ENCODE measurements around the gene CELF1. TPM values are rescaled to one million over a fixed set of nuclear protein-coding genes. Genes with fewer than 3 reads are reported as not detected.

The CELF1 gene
- total RNA-seq, 2 experiments from 2014 or later, result 103 to 111 TPM

DNA sequence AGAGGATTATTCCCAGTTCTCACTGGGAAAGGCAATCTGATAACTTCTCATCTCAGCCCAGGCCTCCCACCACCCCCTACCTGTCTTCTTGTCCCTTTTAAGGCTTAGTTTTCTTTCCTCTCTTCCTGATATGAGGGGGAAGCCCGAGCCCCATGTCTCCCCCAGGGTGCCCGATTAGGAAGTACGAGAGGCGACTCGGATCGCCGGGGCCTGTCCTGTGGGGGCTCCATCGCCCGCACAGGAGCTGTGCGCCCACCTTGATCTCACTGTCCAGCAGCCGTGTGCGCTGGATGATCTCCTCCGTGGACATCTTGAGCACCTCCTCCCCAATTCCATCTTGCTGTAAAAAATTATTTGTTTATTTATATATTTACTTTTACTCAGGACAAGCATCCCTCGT, 127.3 kb downstream of the CELF1 start:
- ATAC-seq (ENCODE audit: poor library complexity), result no peak
- Histone ChIP-seq H3K4me3 (ENCODE audit: low read length) (peak overlapping the region; percentile 100), H3K27ac (ENCODE audit: low read depth in 1 of 2, low read length in 2 of 2) (peak overlapping the region; percentile 84), H3K9me3 (ENCODE audit: control insufficient read depth in 1 of 2, insufficient read depth in 1 of 2, low read length in 2 of 2) (no peaks in the 10 kb centered on the region), H3K27me3 (ENCODE audit: control insufficient read depth in 1 of 2, insufficient read depth in 2 of 2, low read length in 2 of 2) (no peaks in the 10 kb centered on the region), H3K4me1 (ENCODE audit: insufficient read depth, low read length) (peaks cover 30% of the 10 kb centered on the region), H3K36me3 (ENCODE audit: insufficient read depth, low read length) (peaks cover 35% of the 10 kb centered on the region)
- Mint-ChIP-seq H3K36me3 (ENCODE audit: low read depth) (peaks cover 55% of the 10 kb centered on the region), H3K4me3 (peak overlapping the region; percentile 100), H3K27ac (peak overlapping the region; percentile 90), H3K27me3 (no peaks in the 10 kb centered on the region), H3K9me3 (no peaks in the 10 kb centered on the region), H3K4me1 (ENCODE audit: low read depth) (peaks cover 25% of the 10 kb centered on the region)
- POLR2A ChIA-PET, result interaction anchor here (0.6 to 2.1 kb wide), 5 partner anchors 10 to 570 kb away, joined by 3 to 14 read pairs (median 5); partner anchors contain the start of gene SLC39A13
- intact Hi-C loops (cut with DNase I, micrococcal nuclease), result loop anchor here (1.0 to 10.0 kb wide), 8 partner anchors 16 to 1311 kb away; partner anchors contain the start of genes ARFGAP2 (in 2 of the 2), ARHGAP1 (in 1 of the 2), CELF1 (in 1 of the 2) and CKAP5 (in 1 of the 2)
- peak in 1 of 14 experiments; percentile 22 for DNase-seq
- TF ChIP-seq, protein P1, sequence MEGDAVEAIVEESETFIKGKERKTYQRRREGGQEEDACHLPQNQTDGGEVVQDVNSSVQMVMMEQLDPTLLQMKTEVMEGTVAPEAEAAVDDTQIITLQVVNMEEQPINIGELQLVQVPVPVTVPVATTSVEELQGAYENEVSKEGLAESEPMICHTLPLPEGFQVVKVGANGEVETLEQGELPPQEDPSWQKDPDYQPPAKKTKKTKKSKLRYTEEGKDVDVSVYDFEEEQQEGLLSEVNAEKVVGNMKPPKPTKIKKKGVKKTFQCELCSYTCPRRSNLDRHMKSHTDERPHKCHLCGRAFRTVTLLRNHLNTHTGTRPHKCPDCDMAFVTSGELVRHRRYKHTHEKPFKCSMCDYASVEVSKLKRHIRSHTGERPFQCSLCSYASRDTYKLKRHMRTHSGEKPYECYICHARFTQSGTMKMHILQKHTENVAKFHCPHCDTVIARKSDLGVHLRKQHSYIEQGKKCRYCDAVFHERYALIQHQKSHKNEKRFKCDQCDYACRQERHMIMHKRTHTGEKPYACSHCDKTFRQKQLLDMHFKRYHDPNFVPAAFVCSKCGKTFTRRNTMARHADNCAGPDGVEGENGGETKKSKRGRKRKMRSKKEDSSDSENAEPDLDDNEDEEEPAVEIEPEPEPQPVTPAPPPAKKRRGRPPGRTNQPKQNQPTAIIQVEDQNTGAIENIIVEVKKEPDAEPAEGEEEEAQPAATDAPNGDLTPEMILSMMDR (IDR thresholded peaks at IDR 0.05), result no peak
- CTCF ChIA-PET, result interaction anchor here (1.5 to 2.2 kb wide), 2 partner anchors 52 to 127 kb away, joined by 3 to 5 read pairs; partner anchors contain the start of gene CELF1

DNA sequence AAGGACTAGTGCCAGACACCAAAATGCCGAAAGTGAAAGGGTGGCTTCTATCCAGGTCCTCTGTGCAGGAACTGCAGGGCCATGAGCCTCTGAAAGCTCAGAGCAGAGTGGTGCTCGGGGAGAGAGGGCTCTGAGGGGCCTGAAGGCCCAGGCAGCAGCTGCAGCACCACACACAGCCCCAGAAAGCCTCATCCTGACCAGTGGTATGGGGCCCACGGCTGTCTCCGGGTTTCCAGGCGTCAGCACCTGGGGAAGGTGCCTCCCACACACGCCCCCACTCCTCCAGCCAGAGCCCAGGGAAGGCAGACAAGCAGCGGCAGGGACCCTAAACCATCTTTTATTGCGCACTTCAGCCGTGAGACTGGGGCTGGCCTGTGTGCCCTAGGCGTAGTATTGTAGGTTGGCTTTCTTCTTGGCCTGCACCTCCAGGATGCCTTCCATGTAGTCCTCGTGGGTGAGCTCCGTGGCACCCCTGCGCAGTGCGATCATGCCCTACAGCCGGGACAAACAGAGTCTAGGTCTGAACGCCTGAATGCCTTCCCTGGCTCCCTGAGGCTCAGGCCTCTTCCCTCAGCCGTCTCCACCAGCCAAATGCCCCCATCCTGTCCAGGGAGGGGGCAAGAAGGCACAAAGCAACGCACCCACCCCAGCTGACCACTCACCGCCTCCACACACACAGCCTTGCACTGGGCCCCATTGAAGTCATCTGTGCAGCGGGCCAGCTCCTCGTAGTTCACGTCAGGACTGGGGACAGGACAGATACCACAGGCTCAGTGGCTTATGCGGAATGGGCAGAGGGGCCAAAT, 134.3 kb downstream of the CELF1 start:
- H3K36me3 Mint-ChIP-seq (ENCODE audit: low read depth), result peaks cover 81% of the 10 kb centered on the region
- no peak overlapping the region for H3K27ac ChIP-seq (ENCODE audit: low read depth in 1 of 2, low read length in 2 of 2)
- no peaks in the 10 kb centered on the region for H3K27me3 Mint-ChIP-seq
- H3K4me3 ChIP-seq (ENCODE audit: low read length), result no peak overlapping the region
- intact Hi-C loops (cut with DNase I, micrococcal nuclease), result no loop called here
- no peaks in the 10 kb centered on the region for H3K9me3 ChIP-seq (ENCODE audit: control insufficient read depth in 1 of 2, insufficient read depth in 1 of 2, low read length in 2 of 2)
- H3K9me3 Mint-ChIP-seq, result no peaks in the 10 kb centered on the region
- ATAC-seq (ENCODE audit: poor library complexity), result no peak
- no peak overlapping the region for H3K27ac Mint-ChIP-seq
- no peak for DNase-seq
- no peaks in the 10 kb centered on the region for H3K4me1 ChIP-seq (ENCODE audit: insufficient read depth, low read length)
- H3K27me3 ChIP-seq (ENCODE audit: control insufficient read depth in 1 of 2, insufficient read depth in 2 of 2, low read length in 2 of 2), result no peaks in the 10 kb centered on the region
- peaks cover 76% of the 10 kb centered on the region for H3K36me3 ChIP-seq (ENCODE audit: insufficient read depth, low read length)
- POLR2A ChIA-PET, result interaction anchor here (1.5 kb wide), 1 partner anchor 8 kb away, joined by 3 read pairs; no protein-coding TSS in a partner anchor
- CTCF ChIA-PET, result interaction anchor here (1.3 kb wide), 1 partner anchor 44 kb away, joined by 3 read pairs; no protein-coding TSS in a partner anchor
- H3K4me3 Mint-ChIP-seq, result no peak overlapping the region
- H3K4me1 Mint-ChIP-seq (ENCODE audit: low read depth), result no peaks in the 10 kb centered on the region
- TF ChIP-seq, protein P1 (IDR thresholded peaks at IDR 0.05), result no peak

DNA sequence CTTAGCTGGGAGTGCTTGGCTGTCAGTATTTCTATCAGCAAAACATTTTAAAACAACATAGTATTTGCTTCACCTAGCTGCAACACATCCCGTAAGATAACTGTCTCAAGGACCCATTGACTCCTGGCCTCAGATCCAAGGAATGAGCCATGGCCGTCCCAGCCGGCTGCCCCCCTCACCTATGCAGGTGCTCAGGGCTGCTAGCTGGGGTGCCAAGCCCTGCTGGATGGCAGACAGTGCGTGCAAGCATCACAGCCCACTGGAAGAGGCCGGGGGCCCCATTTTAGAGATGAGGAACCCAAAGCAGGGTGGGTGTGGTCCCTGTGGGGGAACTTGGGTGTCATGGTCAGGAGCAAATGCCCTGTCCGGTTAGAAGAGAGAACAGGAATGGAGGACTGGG, 135.2 kb downstream of the CELF1 start:
- Mint-ChIP-seq H3K27me3 (no peaks in the 10 kb centered on the region), H3K36me3 (ENCODE audit: low read depth) (peaks cover 75% of the 10 kb centered on the region), H3K4me1 (ENCODE audit: low read depth) (no peaks in the 10 kb centered on the region), H3K27ac (no peak overlapping the region), H3K4me3 (no peak overlapping the region), H3K9me3 (no peaks in the 10 kb centered on the region)
- Histone ChIP-seq H3K27ac (ENCODE audit: low read depth in 1 of 2, low read length in 2 of 2) (no peak overlapping the region), H3K4me1 (ENCODE audit: insufficient read depth, low read length) (no peaks in the 10 kb centered on the region), H3K27me3 (ENCODE audit: control insufficient read depth in 1 of 2, insufficient read depth in 2 of 2, low read length in 2 of 2) (no peaks in the 10 kb centered on the region), H3K9me3 (ENCODE audit: control insufficient read depth in 1 of 2, insufficient read depth in 1 of 2, low read length in 2 of 2) (no peaks in the 10 kb centered on the region), H3K4me3 (ENCODE audit: low read length) (no peak overlapping the region), H3K36me3 (ENCODE audit: insufficient read depth, low read length) (peaks cover 72% of the 10 kb centered on the region)
- TF ChIP-seq, protein P1 (IDR thresholded peaks at IDR 0.05), result no peak
- ChIA-PET CTCF (interaction anchor here (1.3 kb wide), 1 partner anchor 43 kb away, joined by 3 read pairs; no protein-coding TSS in a partner anchor), POLR2A (interaction anchor here (0.6 to 1.5 kb wide), 3 partner anchors 9 to 856 kb away, joined by 3 read pairs; partner anchors contain the start of gene SLC39A13)
- ATAC-seq (ENCODE audit: poor library complexity) (no peak), DNase-seq (peak in 1 of 14 experiments; percentile 14)
- intact Hi-C loops (cut with DNase I, micrococcal nuclease), result no loop called here
